ENCODE data around the gene REPS2.

The REPS2 gene

DNA sequence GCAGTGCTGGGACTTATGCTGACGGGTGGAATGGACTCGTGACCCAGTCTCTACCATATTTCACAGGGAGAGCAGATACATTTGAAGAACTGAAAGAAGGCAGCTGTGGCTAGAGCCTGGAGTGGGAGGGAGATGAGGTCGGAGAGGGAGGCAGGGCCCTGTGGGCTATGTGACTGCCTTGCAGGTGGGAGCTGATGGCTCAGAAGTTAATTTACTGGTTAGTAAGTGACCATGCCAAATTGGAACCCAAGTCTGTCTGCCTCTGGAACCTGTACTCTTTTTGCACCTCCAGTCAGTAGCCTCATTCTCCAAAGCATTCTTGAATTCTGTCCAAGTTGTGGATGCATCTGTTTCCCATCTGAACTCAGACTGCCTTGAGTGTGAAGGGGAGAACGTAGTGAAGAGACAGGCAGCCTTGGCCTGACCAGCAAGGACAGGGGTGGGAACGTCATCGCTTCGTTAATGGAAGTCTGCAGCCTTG, 92.3 kb downstream of the REPS2 start:
- no peak for DNase-seq

- DNase-seq, result no peak
Observed at GRCh38 chrX:17039826-17040225, 93.4 kb downstream of the REPS2 start.

- DNase-seq, result no peak
Observed at GRCh38 chrX:17040711-17041110, 94.3 kb downstream of the REPS2 start.

DNA sequence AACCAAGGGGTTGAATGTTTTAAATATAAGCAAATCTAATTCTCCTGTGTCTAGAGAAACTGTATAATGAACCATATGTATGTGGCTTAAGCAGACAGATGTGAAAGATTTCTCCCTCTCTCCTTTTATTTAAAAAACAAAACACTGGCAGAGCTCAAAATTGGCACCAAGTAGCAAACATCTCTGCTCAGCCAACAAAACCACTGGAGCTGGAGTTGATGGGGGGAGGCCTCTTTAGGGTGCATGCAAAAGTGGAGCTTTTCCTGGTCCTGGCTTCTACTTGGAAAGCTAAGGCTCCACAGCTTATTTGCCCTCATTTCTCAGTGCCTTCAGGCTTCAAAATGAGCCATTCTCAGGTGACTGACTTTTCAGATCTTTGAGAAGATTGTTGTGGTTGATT, 95.6 kb downstream of the REPS2 start:
- no peak for DNase-seq

GRCh38 chrX:17046478-17047097, 100.1 kb downstream of the REPS2 start:
- DNase-seq, result peak; percentile 9

- DNase-seq, result no peak
Observed at GRCh38 chrX:17047224-17047623, 100.8 kb downstream of the REPS2 start.

- DNase-seq, result no peak
Observed at GRCh38 chrX:17052210-17052609, 105.8 kb downstream of the REPS2 start.

- DNase-seq, result no peak
Observed at GRCh38 chrX:17052793-17053192, 106.3 kb downstream of the REPS2 start.

DNA sequence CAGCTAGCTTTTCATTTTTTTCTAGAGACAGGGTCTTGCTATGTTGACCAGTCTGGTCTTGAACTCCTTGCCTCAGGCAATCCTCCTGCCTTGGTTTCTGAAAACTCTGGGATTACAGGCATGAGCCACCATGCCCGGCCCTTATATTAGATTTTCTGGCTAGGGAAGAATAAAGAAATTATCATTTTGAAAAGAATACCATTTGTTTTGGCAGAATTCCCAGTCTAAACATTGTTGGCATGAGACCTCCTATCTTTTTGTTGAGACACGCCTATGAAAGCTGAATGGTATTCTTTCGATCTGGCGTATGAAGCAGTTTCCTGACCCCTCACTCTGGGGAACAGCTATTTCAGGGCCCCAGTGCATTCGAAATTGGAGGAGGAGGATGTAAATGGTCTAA, 107.0 kb downstream of the REPS2 start:
- DNase-seq, result no peak

GRCh38 chrX:17056868-17057608, 110.6 kb downstream of the REPS2 start:
- no peak for DNase-seq

- no peak for DNase-seq
Observed at GRCh38 chrX:17062065-17062464, 115.6 kb downstream of the REPS2 start.

DNA sequence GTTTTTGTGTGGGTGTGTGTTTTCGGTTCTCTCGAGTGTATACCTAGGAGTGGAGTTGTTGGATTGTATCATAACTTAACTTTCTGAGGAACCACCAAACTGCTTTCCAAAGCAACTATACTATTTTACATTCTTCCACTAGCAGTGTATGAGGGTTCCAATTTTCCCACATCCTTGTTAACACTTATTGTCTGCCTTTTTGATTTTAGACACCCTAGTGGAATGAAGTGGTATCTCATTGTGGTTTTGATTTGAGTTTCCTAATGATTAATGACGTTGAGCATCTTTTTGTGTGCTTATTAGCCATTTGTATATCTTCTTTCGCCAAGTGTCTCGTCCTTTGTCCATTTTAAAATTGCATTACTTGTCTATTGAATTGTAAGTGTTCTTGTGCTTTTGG, 118.6 kb downstream of the REPS2 start:
- DNase-seq, result no peak

DNA sequence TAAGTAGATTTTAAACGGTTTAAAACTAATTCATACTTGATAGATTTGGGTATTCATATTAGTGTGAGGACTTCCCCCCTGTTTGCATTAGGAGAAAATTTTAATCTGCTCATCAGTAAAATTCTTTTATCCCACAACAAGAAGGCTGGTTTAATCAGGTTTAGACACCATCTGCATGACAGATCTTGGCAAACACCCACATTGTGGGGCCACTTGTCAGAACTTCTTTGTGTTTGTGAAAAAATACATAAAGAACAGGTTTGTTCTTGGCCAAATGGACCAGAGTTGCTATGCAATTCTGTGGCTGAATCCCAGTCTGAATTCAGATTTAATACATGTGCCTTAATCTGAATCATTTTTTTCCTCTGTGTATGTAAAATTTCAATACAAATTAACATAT, 121.1 kb downstream of the REPS2 start:
- DNase-seq, result no peak

- DNase-seq, result no peak
Observed at GRCh38 chrX:17072301-17072700, 125.8 kb downstream of the REPS2 start.

DNA sequence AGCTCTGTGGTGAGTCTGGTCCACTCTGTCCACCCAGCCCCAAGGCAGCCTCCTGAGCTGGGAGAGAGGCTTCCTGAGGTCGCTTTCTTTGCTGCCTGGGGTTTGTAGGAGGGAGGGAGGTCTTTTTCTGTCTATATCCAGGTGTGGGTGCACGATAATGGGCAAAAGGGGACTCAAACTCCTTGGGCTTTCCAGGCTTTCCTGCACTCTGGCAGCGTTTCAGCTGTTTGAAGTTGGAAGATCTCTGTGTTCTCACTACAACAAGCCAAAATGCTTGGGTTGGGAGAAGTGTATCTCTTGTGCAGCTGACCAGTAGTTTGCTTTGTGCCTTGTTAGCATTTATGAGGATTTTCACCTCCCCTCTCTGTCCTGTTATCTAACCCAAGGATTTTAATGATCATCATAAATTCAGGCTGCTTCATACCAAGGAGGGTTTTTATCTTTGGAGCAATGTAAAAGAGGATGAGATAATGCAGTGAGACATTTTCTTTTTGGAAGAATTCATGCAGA, 126.3 kb downstream of the REPS2 start:
- no peak for DNase-seq

GRCh38 chrX:17075004-17075403, 128.5 kb downstream of the REPS2 start:
- DNase-seq, result no peak

DNA sequence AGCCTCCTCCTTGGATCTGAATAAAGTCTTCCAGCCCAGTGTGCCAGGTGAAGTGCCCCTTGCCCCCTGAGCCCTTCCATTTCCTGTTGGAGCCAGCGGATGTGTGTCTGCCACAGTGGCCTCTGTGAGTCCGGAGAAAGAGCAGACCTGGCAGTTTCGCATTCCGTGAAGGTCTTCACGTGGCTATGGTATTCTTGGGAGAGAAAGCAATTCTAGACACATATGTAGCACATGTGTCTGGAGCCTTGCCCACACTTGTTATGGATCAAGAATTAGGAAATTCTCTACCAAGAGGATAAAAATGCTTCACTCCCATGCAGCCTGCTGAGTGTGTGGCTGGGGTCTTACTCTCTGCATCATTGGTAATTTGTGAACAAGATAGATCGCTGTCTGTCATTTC, 130.9 kb downstream of the REPS2 start:
- no peak for DNase-seq

- no peak for DNase-seq
Observed at GRCh38 chrX:17078031-17078720, 131.7 kb downstream of the REPS2 start.

GRCh38 chrX:17081511-17081910, 135.1 kb downstream of the REPS2 start:
- no peak for DNase-seq

GRCh38 chrX:17081968-17082367, 135.5 kb downstream of the REPS2 start:
- no peak for DNase-seq

DNA sequence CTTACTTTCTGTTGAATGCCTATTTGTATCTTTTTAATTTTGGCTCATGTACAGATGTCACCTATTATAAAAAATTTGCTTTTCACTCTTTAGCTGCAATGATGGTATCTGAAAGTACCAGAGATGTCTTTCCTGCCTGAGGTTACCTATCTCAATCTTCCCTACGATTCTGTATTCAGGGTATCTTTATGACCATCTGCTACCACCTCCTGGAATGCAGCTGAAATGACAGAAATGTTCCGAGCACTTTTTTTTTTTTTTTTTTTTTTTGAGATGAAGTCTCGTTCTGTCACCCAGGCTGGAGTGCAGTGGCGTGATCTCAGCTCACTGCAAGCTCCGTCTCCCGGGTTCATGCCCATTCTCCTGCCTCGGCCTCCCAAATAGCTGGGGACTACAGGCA, 136.4 kb downstream of the REPS2 start:
- no peak for DNase-seq

DNA sequence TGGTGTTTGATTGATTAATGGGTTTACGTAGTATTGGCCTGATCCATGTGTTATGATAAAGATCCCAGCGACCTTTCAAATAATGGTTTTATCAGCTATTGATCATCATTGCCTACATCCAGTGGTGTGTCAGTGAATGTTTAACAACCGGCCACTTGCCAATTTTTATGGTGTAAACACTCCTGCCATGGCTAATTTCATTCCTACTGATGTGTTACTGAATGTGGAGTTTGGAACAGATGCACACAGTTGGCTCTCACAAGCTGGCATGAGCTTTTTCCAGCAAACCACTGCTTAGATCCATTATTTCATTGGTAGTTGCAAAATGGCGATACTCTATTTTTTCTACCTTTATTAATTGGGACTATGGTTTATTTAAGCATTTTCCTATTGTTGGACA, 139.9 kb downstream of the REPS2 start:
- no peak for DNase-seq

- DNase-seq, result no peak
Observed at GRCh38 chrX:17095161-17095560, 148.7 kb downstream of the REPS2 start.

All from T1000 (cell line).